Nephron progenitor cell (in vitro differentiated cells): ENCODE measurements around the gene DNAH10.

Experiments used
- DNase-seq: peaks from one replicate; pipeline ENCODE4 v3.0.0; 2021
- H3K27ac Mint-ChIP-seq: 2 replicates; pipeline ENCODE4 v1.8.0; 2021; ENCODE audit warnings: mild to moderate bottlenecking, moderate library complexity, mixed read lengths
- H3K27me3 Mint-ChIP-seq: 2 replicates; pipeline ENCODE4 v1.8.0; 2021; ENCODE audit warnings: mild to moderate bottlenecking, low read depth, mixed read lengths; ENCODE audit not compliant: poor library complexity
- H3K36me3 Mint-ChIP-seq: 2 replicates; pipeline ENCODE4 v1.8.0; 2021; ENCODE audit warnings: low read depth, mixed read lengths
- H3K4me1 Mint-ChIP-seq: 2 replicates; pipeline ENCODE4 v1.8.0; 2021; ENCODE audit warnings: mixed read lengths
- H3K4me3 Mint-ChIP-seq: 2 replicates; pipeline ENCODE4 v1.8.0; 2021; ENCODE audit warnings: mild to moderate bottlenecking, moderate library complexity, mixed read lengths
- H3K9me3 Mint-ChIP-seq: 2 replicates; pipeline ENCODE4 v1.8.0; 2021; ENCODE audit warnings: mild to moderate bottlenecking, moderate library complexity, mixed read lengths
- CTCF ChIP-seq: fragments of 200-600 bp; sonication (generic); IDR thresholded peaks from 2 replicates; pipeline ENCODE4 v1.5.0; 2021; ENCODE audit warnings: antibody characterized with exemption

Gene DNAH10

DNA sequence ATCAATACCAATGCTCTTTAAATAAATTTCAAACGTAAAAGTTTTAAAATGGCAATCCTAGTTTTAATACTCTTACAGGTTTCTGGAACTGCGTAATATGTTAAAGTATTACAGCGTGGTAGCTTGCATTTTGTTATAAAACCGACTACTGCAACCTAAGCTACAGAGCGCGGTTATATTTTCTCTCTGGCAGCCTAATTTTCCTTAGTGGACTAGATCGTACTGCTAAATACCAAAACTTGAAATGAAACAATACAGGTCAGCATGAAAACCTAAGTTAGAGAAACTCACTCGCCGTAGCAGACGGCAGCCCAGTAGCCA, 209.3 kb downstream of the DNAH10 start:
- no peak for TF ChIP-seq CTCF
- no peaks in the 10 kb centered on the region for H3K9me3 Mint-ChIP-seq
- H3K27me3 Mint-ChIP-seq, result peaks cover 12% of the 10 kb centered on the region
- H3K27ac Mint-ChIP-seq, result peak overlapping the region; percentile 82
- peak overlapping the region; percentile 95 for H3K4me3 Mint-ChIP-seq
- DNase-seq, result no peak
- H3K4me1 Mint-ChIP-seq, result peaks cover 74% of the 10 kb centered on the region
- peaks cover 22% of the 10 kb centered on the region for H3K36me3 Mint-ChIP-seq

DNA sequence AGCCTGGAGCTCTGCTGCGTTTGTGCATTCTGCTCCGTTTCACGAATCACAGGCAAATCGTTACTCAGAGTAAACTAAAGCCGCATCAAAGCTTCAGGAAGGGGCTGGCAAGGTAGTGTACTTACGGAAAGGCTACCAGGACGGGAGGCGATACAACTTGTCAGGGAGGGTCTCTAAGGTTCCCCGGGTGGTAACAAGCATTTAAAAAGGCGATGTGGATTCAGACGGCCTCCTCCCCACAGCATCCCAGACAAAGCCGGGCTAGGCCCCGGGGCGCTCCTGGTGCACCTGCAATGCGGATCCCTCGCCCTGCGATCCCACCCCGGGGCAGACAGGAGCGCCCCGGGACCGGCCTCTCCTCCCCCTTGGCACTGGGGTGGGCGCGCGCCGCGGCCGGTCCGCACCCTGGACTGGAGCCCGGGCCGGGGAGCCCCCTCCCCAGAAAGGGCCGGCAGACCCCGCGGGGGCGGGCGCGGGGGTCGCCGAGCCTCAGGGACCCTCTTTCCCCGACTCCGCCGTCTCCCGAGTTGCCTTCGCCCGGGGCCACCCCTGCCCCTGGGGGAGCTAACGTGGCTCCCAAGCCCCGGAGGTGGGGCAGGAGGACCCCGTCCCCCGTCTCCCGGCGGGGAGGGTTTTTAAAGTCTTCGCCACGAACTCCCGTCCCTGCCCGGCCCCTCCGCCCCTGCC, 209.8 kb downstream of the DNAH10 start:
- peaks cover 72% of the 10 kb centered on the region for H3K4me1 Mint-ChIP-seq
- H3K9me3 Mint-ChIP-seq, result no peaks in the 10 kb centered on the region
- H3K4me3 Mint-ChIP-seq, result peak overlapping the region; percentile 95
- no peak for TF ChIP-seq CTCF
- peaks cover 27% of the 10 kb centered on the region for H3K36me3 Mint-ChIP-seq
- DNase-seq, result peak; percentile 52
- peaks cover 12% of the 10 kb centered on the region for H3K27me3 Mint-ChIP-seq
- H3K27ac Mint-ChIP-seq, result peak overlapping the region; percentile 82

DNA sequence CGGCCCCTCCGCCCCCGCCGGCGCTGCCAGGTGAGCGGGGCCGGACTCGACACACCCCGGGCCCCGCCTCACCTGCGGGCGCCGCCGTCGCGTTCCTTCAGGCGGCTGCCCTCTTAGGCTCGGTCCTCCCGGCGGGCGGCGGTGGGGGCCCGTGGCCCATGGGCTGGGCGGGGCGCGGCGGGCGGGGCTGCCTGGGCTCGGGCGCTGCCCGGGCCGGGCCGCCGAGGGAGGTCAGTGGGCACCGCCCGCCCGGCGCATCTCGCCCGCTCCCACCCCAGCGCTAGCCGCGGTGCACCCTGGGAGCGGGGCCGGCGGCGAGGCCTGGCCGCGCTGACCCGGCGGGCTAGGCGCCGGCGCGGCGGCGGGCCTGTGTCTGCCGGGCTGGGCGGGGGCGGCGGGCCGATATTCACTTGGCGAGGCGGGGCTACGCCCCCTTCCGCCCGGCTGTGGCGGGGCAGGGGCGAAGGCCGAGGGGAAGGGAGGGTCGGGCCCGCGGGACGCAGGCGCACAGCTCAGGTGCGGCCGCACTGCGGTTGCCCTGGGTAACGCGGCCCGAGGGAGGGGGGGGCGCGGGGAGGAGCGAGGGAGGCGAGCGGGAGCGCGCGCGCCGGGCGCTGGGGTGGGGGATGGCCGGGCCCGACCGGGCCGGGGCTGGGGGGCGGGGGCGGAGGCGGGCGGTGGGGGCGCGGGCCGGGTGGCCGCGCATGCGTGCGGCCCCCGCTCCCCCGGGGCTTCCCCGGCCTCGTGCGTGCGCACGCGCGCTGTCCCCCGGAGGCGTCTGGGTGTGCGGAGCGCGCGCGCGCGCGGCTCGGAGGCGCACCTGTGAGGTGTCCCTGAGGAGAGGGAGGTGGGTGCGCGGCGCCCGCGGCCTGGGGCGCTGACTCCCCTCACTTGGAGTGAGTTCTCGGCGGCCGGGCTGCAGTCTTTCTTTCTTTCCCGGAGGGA, 210.6 kb downstream of the DNAH10 start, which contains the start of the genes CCDC92 and ZNF664:
TSS of gene CCDC92 (minus strand) at position 375 of the 945 bp plus-strand sequence. CDS start 28,526 bp downstream, outside the sequence.
TSS of gene ZNF664 (plus strand) at position 759 of the 945 bp plus-strand sequence. CDS start 38,930 bp downstream, outside the sequence.
- Mint-ChIP-seq H3K9me3 (no peaks in the 10 kb centered on the region), H3K4me3 (peak within 1 kb of the TSS; percentile 99), H3K27me3 (peaks cover 12% of the 10 kb centered on the region), H3K4me1 (peaks cover 70% of the 10 kb centered on the region), H3K36me3 (peaks cover 31% of the 10 kb centered on the region), H3K27ac (peak within 1 kb of the TSS; percentile 96)
- peak; percentile 98 for DNase-seq
- TF ChIP-seq CTCF, result no peak

- Mint-ChIP-seq H3K4me1 (peaks cover 63% of the 10 kb centered on the region), H3K9me3 (no peaks in the 10 kb centered on the region), H3K4me3 (peak overlapping the region; percentile 99), H3K27ac (peak overlapping the region; percentile 96), H3K36me3 (peaks cover 39% of the 10 kb centered on the region), H3K27me3 (peaks cover 12% of the 10 kb centered on the region)
- peak; percentile 58 for DNase-seq
- TF ChIP-seq CTCF, result no peak
These were observed 211.6 kb downstream of the DNAH10 start for GRCh38 chr12:123973552-123974341.

- H3K27ac Mint-ChIP-seq, result peak overlapping the region; percentile 30
- no peaks in the 10 kb centered on the region for H3K9me3 Mint-ChIP-seq
- peaks cover 59% of the 10 kb centered on the region for H3K36me3 Mint-ChIP-seq
- no peak for DNase-seq
- TF ChIP-seq CTCF, result no peak
- H3K4me1 Mint-ChIP-seq, result peaks cover 51% of the 10 kb centered on the region
- H3K27me3 Mint-ChIP-seq, result peaks cover 3% of the 10 kb centered on the region
- H3K4me3 Mint-ChIP-seq, result peak overlapping the region; percentile 21
These were observed 214.2 kb downstream of the DNAH10 start for GRCh38 chr12:123976227-123976826.
